Erythroblast (primary cell): ENCODE measurements around the gene DGKQ.
"Not testable (repeated sequence)": the region's sequence is repeated elsewhere in the genome, so short reads cannot be mapped to it uniquely, and the experiment has no call there.

Experiments used
- DNase-seq, 2 experiments: peaks; one replicate each; lab custom pipeline; 2025; lab: John Stamatoyannopoulos, UW
- GATA1 ChIP-seq: IDR thresholded peaks from 2 replicates; pipeline ENCODE4 v1.6.1; 2011; ENCODE audit warnings: low read depth, mild to moderate bottlenecking, control low read depth, low read length, moderate library complexity
- POLR2A ChIP-seq: IDR thresholded peaks from 2 replicates; pipeline ENCODE4 v1.6.1; 2011; ENCODE audit warnings: mild to moderate bottlenecking, low read length

Gene DGKQ

GRCh38 chr4:925771-926500 lies 47.4 kb downstream of the DGKQ start:
- no peak for DNase-seq
- TF ChIP-seq GATA1 (no peak), POLR2A (no peak)

GRCh38 chr4:925171-925570 lies 48.2 kb downstream of the DGKQ start:
- no peak for DNase-seq
- TF ChIP-seq GATA1 (no peak), POLR2A (no peak)

- no peak for TF ChIP-seq GATA1
- no peak for TF ChIP-seq POLR2A
- peak; percentile 28 to 33 for DNase-seq
Observed at GRCh38 chr4:924107-925096, 49.0 kb downstream of the DGKQ start.

GRCh38 chr4:921830-922331 lies 51.5 kb downstream of the DGKQ start:
- no peak for DNase-seq

GRCh38 chr4:919004-919680 lies 54.2 kb downstream of the DGKQ start:
- DNase-seq, result not testable (repeated sequence)

More at GRCh38 chr4:921830-922331, 51.5 kb downstream of the DGKQ start:
- no peak for TF ChIP-seq POLR2A
- no peak for TF ChIP-seq GATA1

GRCh38 chr4:918591-918990 lies 54.8 kb downstream of the DGKQ start:
- not testable (repeated sequence) for DNase-seq

- TF ChIP-seq POLR2A, result no peak
- no peak for TF ChIP-seq GATA1
- DNase-seq, result no peak
Observed at GRCh38 chr4:917992-918391, 55.4 kb downstream of the DGKQ start.

GRCh38 chr4:917466-917865 lies 55.9 kb downstream of the DGKQ start:
- TF ChIP-seq POLR2A (no peak), GATA1 (no peak)
- DNase-seq, result no peak

- DNase-seq, result no peak
Observed at GRCh38 chr4:915595-915994, 57.8 kb downstream of the DGKQ start.

GRCh38 chr4:915041-915474 lies 58.3 kb downstream of the DGKQ start:
- DNase-seq, result no peak
- no peak for TF ChIP-seq POLR2A
- no peak for TF ChIP-seq GATA1

More at GRCh38 chr4:915595-915994, 57.8 kb downstream of the DGKQ start:
- TF ChIP-seq POLR2A (no peak), GATA1 (no peak)

- DNase-seq, result no peak
- no peak for TF ChIP-seq GATA1
Observed at GRCh38 chr4:914531-914930, 58.8 kb downstream of the DGKQ start.

- no peak for DNase-seq
- TF ChIP-seq POLR2A, result no peak
Observed at GRCh38 chr4:913280-913618, 60.1 kb downstream of the DGKQ start.

- TF ChIP-seq POLR2A (no peak), GATA1 (no peak)
Observed at GRCh38 chr4:912548-913279, 60.7 kb downstream of the DGKQ start.

More at GRCh38 chr4:912548-913279, 60.7 kb downstream of the DGKQ start:
- no peak for DNase-seq
